CD4-positive, alpha-beta T cell treated with Interleukin-17A for 4 hours (primary cell): ENCODE data around the gene SRSF3.
A peak's percentile ranks its signal among the peaks of the same experiment; 100 is the strongest.
"Not testable (repeated sequence)": the region's sequence is repeated elsewhere in the genome, so short reads cannot be mapped to it uniquely, and the experiment has no call there.

Experiments
- DNase-seq: peaks from one replicate; pipeline ENCODE4 v3.0.0-alpha.2; 2020; ENCODE audit warnings: mixed read lengths

SRSF3 gene

GRCh38 chr6:36594029-36594815 lies at the start of gene SRSF3:
Gene SRSF3 (plus strand): TSS chr6:36594362. CDS start chr6:36596763, 2,401 bp downstream.
- DNase-seq: peak; percentile 95

DNA sequence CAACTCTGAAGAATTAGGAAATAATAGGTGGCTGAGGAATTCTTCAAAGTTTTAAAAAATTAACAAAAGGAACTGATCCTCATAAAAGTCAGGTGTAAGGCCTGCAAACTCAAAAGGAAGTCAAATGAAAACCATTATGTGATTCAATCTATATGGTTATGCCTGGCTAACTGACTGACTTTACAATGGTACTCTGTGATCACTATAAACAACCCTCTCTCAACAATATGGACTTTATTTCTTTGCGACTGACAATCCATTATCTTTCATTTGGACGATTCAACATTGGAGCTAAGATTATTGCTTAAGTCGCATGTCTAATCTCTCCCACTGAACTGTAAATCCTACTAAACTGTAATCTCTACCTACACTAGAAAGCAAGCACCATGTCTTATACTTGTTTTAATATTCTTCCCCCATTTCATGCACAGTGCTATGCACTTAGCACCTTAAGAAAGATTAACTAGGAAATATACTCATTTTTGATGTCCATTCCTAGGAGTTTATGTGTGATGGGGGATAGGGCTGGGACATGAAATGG lies 48.3 kb upstream of the SRSF3 start:
- no peak for DNase-seq

- peak; percentile 25 for DNase-seq
These were observed 47.7 kb upstream of the SRSF3 start for GRCh38 chr6:36546308-36546919.

GRCh38 chr6:36546920-36547645 lies 47.1 kb upstream of the SRSF3 start, which contains the start of gene STK38:
Gene STK38 (minus strand): TSS chr6:36547479. CDS start chr6:36540202, 7,277 bp downstream.
- DNase-seq: peak; percentile 96

GRCh38 chr6:36547646-36548400 lies 46.3 kb upstream of the SRSF3 start:
- DNase-seq: peak; percentile 35

GRCh38 chr6:36548401-36548743 lies 45.8 kb upstream of the SRSF3 start:
- no peak for DNase-seq

GRCh38 chr6:36550473-36551000 lies 43.6 kb upstream of the SRSF3 start:
- DNase-seq: no peak

DNA sequence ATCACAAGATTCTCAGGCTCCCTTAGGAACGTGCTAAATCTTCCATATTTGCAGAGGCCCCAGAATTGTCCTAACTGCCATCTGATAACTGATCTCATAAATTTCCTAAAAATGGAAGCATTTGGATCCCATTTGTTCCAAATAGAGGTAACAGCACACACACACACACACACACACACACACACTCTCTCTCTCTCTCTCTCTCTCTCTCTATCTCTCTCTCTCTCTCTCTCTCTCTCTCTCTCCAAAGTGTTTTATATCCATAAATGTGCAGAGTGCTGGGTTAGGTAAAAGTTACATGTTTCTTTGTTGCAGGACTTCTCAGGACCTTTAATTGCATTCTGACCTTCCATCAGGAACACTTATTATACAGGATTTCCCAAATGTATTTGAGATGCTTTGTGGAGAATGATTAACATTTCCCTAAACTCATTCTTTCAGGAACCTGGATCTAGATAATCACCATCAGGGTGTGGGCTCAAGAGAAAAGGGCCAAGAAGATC lies 38.4 kb upstream of the SRSF3 start:
- no peak for DNase-seq

DNA sequence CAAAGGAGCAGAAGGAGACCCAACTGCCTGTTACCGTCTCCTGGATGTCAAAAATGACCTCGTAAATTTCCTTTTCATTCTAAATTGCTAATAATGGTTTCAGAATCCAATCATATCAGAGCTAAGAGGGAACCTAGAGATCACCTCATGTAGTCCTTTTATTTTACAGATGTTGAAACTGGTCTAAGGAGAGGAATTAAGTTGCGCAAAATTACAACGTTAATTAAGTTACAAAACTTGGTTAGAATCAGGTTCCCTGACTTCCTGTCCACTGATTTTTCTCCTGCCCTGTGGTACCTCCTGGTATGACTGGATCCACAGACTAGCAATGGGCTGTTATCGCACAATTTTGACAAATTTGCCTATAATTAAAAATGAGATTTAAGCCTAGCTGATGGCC lies 37.9 kb upstream of the SRSF3 start:
- DNase-seq: no peak

DNA sequence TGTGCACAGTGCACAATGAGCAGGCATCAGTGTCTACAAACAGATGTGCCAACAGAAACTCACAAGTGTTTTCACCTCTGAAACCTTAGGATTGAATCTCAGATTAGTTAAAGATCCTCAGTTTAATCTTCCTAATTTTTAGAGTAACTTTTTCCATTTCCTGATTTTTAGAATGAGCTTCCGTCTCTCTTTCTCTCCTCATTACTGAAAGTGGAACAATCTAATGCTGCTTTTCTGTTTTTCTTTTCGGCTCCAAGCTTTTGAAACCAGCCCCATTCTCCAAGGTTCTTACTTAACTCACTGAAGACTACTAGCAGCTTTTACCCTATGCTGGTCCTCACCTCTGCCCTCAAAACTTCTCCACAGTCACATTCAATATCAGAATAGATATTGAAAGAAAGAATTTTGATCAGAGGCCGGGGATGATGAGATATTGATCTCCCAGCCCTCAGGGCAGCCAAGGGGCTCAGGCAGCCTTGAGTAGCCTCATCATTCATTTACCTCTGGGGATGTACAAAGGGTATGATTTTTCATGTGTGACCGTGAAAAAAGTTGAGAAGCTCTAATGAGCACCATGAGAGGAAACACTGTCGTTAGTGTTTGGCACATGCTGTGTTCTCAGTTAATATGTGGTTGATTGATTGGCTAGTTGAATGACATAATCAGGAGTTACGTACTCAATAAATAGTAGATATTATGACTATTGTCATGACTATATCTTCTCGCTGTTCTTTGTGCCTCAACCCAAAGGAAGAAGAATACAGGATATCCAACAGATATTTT lies 35.0 kb upstream of the SRSF3 start:
- DNase-seq: no peak

DNA sequence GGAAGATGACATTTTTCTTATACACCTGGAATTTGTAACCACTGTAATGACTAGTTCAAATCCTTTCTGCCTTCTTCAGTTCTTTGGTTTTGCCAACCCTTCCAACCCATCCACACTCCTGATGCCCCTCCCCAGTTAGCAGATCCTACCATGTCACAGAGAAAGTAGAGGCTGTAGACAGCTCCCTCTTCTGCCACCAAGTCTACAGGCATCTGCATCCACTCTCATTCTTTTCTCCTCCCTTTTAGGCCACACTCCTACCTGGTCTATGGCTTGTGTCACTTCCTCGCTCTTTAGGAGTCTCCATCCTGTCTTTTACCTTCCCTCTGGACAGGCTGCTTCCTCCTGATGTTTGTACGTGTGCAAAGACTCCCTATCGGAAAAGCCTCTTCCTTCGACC lies 33.3 kb upstream of the SRSF3 start:
- no peak for DNase-seq

DNA sequence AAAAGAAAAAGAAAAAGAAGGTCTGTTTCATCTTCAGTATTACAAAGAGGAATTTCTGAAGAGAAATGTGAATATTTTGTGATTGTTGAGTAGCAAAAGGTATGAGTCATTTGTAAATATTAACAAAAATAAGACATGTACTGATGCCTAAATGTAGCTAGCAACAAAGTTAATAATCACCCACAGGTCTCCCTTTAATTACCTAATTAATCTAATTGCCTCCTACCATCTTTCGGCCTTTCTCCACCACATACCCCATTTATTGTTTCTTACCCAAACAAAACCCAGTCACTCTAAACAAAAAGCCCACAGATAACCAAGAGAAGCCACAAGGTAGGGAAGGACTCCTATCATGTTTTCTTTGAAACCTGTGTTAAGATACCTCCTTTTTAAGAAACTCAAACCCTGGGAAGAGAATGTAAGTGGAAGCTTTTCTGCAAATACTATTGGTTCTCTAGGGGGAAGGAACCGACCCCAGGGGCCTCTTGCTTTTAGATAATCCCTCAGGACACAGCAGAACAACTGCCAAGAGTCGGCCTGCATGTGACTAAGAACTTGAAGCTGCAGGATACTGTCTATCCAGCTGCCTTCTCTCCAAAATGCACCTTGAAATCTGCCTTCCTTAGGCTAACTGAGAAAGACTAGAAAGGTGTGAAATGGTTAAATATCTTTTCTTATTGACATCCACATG lies 30.8 kb upstream of the SRSF3 start:
- DNase-seq: no peak

DNA sequence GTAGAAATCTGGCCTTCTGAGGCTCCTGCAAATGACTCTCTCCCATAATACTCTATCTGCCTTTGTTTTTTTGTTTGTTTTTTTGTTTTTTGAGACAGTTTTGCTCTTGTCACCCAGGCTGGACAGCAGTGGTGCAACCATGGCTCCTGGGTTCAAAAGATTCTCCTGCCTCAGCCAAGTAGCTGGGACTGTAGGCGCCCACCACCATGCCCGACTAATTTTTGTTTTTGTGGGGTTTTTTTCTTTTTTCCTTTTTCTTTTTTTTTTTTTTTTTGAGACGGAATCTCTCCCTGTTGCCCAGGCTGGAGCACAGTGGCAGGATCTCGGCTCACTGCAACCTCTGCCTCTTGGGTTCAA lies 30.3 kb upstream of the SRSF3 start:
- no peak for DNase-seq

GRCh38 chr6:36566418-36566905 lies 27.7 kb upstream of the SRSF3 start:
- DNase-seq: no peak

- DNase-seq: no peak
These were observed 23.9 kb upstream of the SRSF3 start for GRCh38 chr6:36570264-36570663.

GRCh38 chr6:36571122-36572043 lies 22.8 kb upstream of the SRSF3 start:
- DNase-seq: no peak

DNA sequence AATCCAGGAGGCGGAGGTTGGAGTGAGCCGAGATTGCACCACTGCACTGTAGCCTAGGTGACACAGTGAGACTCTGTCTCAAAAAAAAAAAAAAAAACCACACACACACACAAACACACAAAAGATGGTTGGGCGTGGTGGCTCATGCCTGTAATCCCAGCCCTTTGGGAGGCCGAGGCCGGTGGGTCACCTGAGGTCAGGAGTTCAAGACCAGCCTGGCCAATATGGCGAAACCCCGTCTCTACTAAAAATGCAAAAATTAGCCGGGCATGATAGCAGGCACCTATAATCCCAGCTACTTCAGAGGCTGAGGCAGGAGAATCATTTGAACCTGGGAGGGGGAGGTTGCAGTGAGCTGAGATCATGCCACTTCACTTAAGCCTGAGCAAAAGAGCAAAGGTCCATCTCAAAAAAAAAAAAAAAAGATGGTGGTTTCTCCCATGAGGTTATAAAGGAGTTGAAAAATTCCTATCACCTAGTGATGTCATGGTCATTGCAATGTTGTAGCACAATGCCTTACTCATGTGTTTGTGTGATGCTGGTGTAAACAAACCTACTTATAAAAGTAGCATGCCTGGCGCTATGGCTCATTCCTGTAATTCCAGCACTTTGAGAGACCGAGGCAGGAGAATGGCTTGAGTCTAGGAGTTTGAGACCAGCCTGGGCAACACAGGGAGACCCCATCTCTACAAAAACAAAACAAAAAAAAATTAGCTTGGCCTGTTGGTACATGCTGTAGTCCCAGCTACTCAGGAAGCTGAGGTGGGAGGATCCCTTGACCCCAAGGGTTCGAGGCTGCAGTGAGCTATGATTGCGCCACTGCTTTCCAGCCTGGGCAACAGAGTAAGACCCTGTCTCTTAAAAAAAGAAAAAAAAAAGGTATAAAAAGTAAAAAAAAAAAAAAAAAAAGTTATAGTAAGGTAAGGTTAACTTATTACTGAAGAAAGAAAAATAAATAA lies 21.5 kb upstream of the SRSF3 start:
- not testable (repeated sequence) for DNase-seq

DNA sequence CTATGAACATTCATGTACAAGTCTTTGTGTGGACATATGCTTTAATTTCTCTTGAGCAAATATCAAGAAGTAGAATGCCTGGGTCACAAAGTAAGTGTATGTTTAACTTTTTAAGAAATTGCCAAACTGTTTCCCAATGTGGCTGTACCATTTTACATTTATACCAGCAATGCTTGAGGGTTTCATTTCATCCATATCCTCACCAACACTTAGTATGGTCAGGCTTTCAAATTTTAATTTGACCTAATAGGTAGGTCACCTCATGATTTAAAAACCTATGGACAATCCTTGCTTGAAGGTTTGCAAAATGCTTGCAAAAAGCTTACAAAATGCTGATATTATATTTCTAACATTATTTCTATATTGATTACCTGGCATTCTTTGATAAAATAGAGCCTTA lies 19.5 kb upstream of the SRSF3 start:
- no peak for DNase-seq
